HL-60/S4 treated with retinoic acid at 250 ng/mL for 4 days and 3 days (cell line): ENCODE data around the gene FAM50B.

Source experiments
- in situ Hi-C: fragments of 300-500 bp; cut with MboI; formaldehyde crosslinking; loops from 2 replicates; pipeline ENCODE4 v1.7.0; 2022; ENCODE audit warnings: low sequenced_read_pairs

Gene FAM50B

GRCh38 chr6:3819161-3820110, 29.7 kb upstream of the FAM50B start:
- in situ Hi-C loops = no loop called here

GRCh38 chr6:3820563-3820962, 28.6 kb upstream of the FAM50B start:
- in situ Hi-C loops = no loop called here

- in situ Hi-C loops = no loop called here
Measured at GRCh38 chr6:3822747-3823445, 26.3 kb upstream of the FAM50B start.

GRCh38 chr6:3823671-3824070, 25.5 kb upstream of the FAM50B start:
- in situ Hi-C loops = no loop called here

- in situ Hi-C loops = no loop called here
Measured at GRCh38 chr6:3825331-3825831, 23.8 kb upstream of the FAM50B start.

GRCh38 chr6:3825851-3826581, 23.2 kb upstream of the FAM50B start:
- in situ Hi-C loops = no loop called here

- in situ Hi-C loops = no loop called here
Measured at GRCh38 chr6:3829285-3829684, 19.9 kb upstream of the FAM50B start.

- in situ Hi-C loops = no loop called here
Measured at GRCh38 chr6:3830806-3831205, 18.4 kb upstream of the FAM50B start.

- in situ Hi-C loops = no loop called here
Measured at GRCh38 chr6:3831761-3832530, 17.2 kb upstream of the FAM50B start.

GRCh38 chr6:3835055-3835731, 14.0 kb upstream of the FAM50B start:
- in situ Hi-C loops = no loop called here

GRCh38 chr6:3835785-3836184, 13.4 kb upstream of the FAM50B start:
- in situ Hi-C loops = no loop called here

GRCh38 chr6:3836566-3836965, 12.6 kb upstream of the FAM50B start:
- in situ Hi-C loops = no loop called here

- in situ Hi-C loops = no loop called here
Measured at GRCh38 chr6:3837781-3838180, 11.4 kb upstream of the FAM50B start.

GRCh38 chr6:3838992-3839867, 9.9 kb upstream of the FAM50B start:
- in situ Hi-C loops = no loop called here

GRCh38 chr6:3841066-3841454, 8.1 kb upstream of the FAM50B start:
- in situ Hi-C loops = no loop called here

- in situ Hi-C loops = no loop called here
Measured at GRCh38 chr6:3841711-3842565, 7.2 kb upstream of the FAM50B start.

GRCh38 chr6:3843379-3844096, 5.6 kb upstream of the FAM50B start:
- in situ Hi-C loops = no loop called here
